NCI-H345 treated with DMSO at 0.1 percent for 48 hours (cell line): ENCODE data around the gene ABR.
"Not testable (repeated sequence)": the region's sequence is repeated elsewhere in the genome, so short reads cannot be mapped to it uniquely, and the experiment has no call there.

Experiments
- DNase-seq: peaks from one replicate; lab custom pipeline; 2025; ENCODE audit not compliant: unreplicated experiment; lab: John Stamatoyannopoulos, UW

Gene ABR

GRCh38 chr17:1073963-1074625, 105.7 kb downstream of the ABR start:
- not testable (repeated sequence) for DNase-seq

- no peak for DNase-seq
Observed at GRCh38 chr17:1073241-1073962, 106.4 kb downstream of the ABR start.

DNA sequence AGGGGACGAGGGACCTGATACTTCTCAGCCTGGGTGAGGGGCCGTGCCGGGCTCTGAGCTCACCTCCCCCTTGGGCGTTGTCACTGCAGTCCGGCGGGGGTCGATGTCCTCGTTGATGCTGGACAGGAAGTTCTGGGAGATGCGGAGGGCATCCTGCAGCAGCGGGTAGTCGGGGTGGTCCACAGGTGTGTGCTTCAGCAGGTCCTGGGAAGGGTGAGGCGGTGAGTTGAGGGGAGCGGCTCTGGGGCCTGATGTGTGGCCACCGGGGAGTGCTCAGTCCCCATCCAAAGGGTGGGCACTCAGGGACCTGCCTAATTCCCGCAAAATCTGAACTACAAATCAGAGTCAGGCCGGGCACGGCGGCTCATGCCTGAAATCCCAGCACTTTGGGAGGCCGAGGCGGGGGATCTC, 107.2 kb downstream of the ABR start:
- no peak for DNase-seq

DNA sequence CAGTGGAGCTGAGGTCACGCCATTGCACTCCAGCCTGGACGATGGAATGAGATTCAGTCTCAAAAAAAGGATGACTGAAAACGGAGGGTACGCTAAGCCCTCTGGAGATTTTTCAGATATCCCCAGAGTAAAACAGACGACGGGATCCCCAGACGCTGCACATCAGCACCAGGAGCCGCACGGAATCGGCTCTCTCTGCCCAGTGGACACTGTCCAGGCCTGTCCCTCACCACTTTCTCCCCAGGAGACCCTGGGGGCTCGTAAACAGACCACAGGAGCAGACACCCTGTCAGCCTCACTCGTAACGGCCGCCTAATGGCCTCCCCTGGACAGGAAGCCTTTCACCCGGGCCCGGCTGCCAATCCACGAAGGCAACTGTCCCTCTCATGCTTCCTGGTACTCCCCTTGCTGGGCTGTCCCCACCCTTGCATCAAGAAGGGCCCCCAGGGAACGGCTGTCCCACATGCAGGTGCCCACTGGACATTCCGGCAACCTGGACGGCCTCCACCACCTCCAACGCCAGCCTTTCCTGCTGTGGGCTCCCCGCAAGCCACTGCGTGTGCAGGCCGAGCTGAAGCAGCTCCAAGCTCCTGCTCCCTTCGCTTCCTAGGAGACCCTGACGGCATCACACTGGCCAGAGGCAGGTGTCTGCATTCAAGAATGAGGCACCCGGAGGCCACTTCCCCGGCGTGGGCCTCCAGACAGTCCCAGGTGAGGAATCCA, 108.5 kb downstream of the ABR start:
- DNase-seq = no peak

DNA sequence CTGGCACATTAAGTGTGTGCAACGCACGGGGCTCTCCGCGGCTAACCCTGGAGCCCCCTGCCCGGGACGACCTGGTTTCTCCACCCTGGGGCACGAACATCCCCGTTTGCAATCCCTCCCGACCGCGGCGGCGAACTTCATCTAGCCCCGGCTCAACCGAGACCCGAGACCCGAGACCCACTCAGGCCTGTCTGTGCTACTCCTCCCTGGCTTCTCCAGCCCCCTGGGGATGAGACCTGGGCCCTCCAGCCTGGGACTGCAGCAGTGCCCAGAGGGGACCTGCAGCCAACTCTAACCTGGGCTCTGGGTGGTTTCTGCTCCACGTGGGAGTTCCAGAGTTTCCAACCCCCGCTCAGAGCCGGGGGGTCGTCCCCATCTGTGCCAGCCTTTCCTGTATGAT, 109.4 kb downstream of the ABR start:
- DNase-seq = no peak

- no peak for DNase-seq
Observed at GRCh38 chr17:1069847-1070246, 109.9 kb downstream of the ABR start.

DNA sequence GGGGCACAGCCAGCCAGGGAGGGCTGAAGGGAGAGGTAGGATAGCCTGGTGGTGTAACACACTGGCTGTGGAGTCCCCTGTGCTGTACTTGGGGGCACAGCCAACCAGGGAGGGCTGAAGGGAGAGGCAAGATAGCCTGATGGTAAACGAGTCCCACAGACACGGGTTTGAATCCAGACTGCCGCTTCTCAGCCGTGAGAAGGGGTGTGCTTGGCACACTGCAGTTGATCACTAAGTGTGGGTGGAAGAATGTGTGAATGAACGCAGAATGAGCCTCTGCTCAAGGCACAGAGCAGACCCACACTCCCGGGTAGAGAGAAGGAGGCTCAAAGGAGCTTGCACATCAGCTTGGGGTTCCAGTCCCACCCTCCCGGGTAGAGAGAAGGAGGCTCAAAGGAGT, 111.4 kb downstream of the ABR start:
- no peak for DNase-seq

- no peak for DNase-seq
Observed at GRCh38 chr17:1067282-1067956, 112.4 kb downstream of the ABR start.

- not testable (repeated sequence) for DNase-seq
Observed at GRCh38 chr17:1065416-1065815, 114.4 kb downstream of the ABR start.

- no peak for DNase-seq
Observed at GRCh38 chr17:1060991-1061390, 118.8 kb downstream of the ABR start.

GRCh38 chr17:1059131-1059795, 120.5 kb downstream of the ABR start:
- no peak for DNase-seq

DNA sequence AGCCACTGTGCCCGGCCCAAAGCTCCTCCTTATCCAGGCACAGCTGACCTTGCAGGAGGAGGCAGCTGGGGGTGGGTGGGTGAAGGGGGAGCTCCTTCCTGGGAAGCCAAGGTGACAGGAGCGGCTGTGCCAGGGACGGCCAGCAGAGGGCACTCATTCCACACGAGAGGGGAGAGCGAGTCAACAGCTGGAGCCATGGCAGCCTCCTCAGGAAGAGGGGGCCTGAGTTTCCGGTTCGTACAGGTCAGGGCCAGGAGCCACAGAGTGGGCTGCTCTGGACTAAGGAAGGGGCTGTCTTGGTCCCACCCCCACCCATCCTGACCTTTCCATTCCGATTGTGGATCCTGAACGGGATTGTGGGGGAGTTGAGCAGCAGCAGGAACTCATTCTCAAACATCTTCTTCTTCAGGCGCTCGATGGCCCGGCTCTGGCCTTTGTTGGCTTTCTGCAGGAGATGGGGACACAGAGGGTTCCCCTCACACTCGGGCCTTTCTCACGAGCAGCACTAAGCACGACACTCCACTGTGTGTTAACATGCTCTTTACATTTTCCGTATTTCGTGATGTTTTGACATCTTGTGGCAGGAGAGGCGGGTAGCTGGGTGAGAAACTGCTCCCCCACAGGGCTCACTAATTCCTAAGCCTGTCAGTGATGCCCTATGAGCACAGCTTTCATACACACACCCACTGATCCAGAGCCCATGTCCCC, 121.2 kb downstream of the ABR start:
- no peak for DNase-seq

- DNase-seq = no peak
Observed at GRCh38 chr17:1056761-1057160, 123.0 kb downstream of the ABR start.

GRCh38 chr17:1055751-1056645, 123.8 kb downstream of the ABR start:
- DNase-seq = no peak

GRCh38 chr17:1055231-1055630, 124.5 kb downstream of the ABR start:
- DNase-seq = no peak

GRCh38 chr17:1054656-1055055, 125.1 kb downstream of the ABR start:
- no peak for DNase-seq

DNA sequence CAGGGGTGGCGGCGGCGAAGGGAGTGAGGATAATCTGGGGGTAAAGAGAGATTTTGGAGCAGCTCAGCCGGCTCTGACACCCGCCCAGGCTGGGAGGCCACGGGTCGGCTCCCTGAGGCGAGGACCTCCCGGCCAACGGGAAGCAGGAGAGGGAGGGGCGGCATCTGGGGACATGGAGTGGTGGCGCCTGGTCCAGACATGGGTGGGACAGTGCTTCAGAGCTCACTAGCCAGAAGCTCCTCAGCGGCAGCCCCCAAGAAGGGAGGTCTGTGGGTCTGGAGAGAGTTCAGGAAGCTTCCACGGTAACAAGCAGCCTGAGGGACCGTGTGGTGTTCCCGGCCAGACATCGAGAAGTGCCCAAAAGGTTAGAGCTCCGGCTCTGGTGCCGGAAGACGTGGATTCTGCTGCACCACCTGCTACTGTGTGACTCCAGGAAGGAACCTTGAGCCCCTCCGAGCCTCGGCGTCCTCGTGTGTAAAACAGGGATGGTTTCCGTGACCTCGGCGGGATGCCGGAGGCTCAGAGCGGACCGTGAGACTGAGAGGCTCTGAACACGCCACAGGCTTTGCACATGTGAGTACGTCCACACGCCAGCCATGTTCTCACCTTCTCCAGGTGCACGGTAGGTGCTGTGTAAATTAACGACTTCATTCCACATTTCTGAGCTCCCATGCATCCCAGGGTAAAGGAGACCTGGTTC, 126.0 kb downstream of the ABR start:
- DNase-seq = no peak

- DNase-seq = no peak
Observed at GRCh38 chr17:1050996-1051925, 128.5 kb downstream of the ABR start.
